HG02571 (cell line): ENCODE measurements around the gene TNFRSF1A.
"Not testable (repeated sequence)": the region's sequence is repeated elsewhere in the genome, so short reads cannot be mapped to it uniquely, and the experiment has no call there.

Experiments used
- ATAC-seq: cut with Tn5 transposase; IDR thresholded peaks from one replicate; pipeline ENCODE4 v1.9.1; 2021; ENCODE audit warnings: mild to moderate bottlenecking, moderate library complexity; ENCODE audit not compliant: unreplicated experiment

Gene TNFRSF1A

DNA sequence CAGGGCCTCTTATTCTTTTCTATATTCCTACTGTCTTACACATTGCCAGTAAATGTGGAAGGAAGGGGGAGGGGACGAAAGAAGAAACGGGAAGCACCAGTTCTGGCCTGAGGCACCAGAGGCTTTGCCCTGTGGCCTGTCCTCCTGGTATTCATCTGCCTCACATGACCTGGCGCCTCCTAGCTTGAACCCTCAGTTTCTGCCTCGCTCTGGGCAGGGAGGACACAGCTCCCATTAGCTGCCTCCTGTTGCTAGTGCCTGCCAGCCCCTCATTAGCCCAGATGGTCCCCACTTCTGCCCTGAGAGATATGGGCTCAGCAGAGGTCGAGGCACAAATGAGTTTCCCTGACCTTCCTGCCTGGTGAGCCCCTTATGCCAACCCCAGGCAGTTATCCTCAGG lies 34.3 kb downstream of the TNFRSF1A start:
- no peak for ATAC-seq

DNA sequence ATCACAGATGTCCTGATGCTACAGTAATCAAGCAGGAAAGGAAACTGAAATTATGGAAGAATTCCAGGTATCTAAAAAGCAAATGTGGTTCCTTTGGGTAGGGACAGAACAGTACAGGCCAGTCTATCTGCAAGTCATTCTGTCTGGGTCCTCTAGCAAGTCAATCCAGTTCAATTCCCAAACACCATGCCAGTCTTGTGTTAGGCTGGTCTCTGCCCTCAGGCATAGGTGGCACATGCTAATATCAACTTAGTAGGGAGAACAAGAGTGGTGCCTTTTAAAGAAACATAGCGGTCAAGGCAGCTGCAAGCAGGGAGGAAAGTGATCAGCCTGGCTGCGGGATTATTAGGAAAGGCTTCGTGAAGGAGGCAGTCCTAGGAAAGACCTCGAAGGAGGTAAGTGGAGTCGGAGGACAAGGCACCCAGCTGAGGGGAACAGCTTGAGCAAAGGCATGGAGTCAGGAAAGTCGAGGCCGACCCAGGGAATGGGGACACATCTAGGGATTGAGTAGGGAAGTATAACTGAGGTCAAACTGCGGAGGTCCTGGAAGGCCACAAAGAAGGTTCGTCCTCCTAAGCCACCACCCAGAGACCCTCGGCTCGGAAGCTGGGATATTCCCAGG lies 35.2 kb downstream of the TNFRSF1A start:
- ATAC-seq, result no peak

DNA sequence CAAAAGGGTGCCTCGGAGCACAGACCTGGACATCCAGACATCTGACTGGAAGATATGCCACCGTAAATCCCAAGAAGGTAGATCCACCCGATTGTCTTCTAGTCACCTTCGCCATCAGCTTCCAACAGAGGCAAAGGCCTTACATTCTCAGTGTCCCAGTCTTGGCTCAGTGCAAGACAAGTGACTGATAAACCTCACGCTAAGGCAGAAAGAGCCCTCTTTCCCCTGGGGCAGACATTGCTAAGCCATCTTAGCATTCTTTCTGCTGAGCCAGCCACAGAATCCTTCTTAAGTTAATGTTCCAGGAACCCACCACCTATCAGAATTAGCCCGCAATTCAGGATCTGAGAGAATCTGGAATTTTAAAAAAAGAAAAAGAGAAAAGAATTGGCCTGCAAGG lies 35.7 kb downstream of the TNFRSF1A start:
- ATAC-seq, result no peak

DNA sequence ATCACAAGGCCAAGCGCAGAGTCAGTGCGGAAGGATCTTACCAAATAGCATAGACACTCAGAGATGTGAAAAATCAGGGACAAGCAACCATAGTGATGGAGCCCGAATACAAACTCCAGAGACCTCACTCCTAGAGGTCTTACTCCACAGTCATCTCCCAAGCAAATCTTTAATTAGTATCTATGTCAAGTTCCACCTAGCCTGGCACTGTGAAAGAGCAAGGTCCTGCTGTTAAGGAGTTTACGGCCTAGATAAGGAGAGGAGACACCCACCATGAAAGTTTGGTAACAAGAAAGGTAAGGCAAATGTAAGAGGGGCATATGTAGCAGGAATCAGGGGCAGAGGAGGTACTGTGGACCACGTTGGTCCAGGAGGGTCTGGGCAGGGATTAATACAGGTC lies 38.8 kb downstream of the TNFRSF1A start:
- ATAC-seq, result no peak

DNA sequence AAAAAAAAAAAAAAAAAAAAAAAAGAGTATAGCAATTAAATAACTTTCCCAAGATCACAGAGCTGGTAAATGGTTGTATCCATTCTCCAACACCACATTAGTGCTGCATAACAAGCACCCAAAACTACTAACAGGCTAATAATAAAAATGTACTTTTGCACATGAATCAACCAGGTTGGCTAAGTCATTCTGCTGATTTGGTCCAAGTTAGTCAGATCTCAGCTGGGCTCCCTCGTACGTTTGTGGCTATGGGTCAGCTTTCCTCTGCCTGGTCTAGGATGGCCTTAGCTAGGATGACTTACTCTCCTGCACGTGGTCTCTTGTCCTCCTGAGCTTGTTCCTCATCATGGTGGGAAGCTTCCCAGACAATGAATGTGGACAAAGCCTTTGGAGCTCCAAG lies 39.3 kb downstream of the TNFRSF1A start:
- ATAC-seq, result no peak

DNA sequence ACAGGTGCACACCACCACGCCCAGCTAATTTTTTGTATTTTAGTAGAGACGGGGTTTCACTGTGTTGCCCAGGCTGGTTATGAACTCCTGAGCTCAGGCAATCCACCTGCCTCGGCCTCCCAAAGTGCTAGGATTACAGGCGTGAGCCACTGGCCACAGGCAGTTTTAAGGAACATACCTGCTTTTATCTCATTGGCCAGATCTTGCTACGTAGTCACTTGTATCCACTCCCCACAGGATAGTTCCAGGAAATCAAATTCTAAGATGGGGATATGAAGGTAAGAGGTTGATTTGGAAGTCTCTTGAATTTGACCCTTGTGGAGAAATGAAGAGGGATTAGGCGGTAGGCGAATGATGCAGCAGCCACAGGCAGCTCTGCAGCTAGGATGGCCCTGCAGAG lies 40.2 kb downstream of the TNFRSF1A start:
- ATAC-seq, result no peak

DNA sequence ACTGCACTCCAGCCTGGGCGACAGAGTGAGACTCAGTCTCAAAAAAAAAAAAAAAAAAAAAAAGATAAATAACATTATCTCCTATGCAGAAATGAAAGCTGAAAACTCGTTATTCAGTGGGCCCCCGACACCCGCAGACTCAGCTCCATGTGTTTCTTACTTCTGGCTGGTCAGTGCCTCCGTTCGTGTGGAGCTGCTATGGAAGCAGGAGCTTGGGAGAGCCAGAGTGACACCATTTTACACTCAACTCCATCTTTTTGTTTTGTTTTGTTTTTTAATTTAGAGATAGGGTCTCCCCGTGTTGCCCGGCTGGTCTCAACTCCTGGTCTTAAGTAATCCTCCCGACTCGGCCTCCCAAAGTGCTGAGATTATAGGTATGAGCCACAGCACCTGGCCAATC lies 44.7 kb downstream of the TNFRSF1A start:
- ATAC-seq, result no peak

DNA sequence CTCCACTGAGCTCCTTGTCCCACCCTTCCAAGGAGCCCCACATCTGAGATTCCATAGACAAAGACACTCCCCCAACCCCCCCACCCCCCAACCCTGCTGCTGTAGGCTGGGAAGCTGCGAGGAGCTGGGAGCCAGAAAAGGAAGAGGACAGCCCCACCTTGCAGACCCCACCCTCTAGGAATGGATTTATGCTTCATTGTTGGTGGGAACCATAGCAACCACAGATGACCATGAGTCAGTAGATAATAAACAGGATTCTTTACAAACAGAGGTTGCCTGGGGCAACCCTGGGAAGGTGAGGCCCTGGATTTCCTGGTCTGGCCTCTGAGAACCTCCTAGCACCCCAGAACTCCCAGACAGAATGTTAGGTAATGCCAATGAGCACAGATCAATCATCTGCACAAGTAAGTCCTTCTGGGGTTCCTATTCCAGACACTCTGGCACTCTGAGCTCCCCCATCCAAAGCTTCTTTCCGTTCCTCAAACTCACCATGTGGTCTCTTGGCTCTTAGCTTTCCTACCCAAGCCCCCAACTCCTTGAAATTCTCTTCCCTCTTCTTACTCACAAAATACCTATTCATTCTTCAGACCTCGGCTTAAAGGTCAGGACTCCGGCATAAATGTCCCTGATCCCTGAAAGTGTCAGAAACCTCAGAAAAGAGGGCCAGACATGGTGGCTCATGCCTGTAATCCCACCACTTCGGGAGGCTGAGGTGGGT lies 46.6 kb downstream of the TNFRSF1A start:
- no peak for ATAC-seq

DNA sequence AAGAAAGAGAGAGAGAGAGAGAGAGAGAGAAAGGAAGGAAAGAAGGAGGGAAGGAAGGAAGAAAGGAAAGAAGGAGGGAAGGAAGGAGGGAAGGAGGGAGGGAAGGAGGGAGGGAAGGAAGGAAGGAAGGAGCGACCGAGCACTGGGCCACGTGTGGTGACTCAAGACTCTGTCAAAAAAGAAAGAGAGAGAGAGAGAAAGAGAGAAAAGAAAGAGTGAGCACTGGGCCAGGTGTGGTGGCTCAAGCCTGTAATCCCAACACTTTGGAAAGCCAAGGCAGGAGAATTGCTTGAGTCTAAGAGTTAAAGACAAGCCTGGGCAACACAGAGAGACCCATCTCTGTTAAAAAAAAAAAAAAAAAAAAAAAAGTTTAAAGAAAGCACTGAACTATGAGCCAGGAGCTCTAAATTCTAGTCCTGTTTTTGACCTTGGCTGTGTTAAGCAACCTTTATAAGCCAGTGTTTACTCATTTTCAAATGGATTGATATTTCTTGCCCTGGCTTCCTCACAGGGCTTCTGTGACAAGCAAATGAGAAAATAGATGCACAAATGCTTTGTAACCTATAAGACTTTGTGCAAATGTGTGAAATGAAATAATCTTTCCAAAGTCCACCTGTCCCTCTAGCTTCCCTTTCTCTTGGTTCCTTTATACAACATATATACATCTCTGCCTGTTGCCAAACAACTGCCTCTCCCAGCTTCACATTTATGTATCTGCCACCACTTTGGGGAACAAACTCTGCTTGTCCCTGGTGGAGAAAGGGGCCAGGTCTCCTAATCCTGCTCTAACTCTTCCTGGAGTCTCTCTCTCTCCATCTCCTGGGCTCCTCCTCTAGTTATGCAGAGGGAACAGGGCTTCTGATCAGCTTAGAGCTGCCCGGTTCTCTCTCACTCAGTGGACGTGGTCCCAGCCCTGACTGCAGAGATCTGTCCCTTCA lies 47.5 kb downstream of the TNFRSF1A start:
- no peak for ATAC-seq

DNA sequence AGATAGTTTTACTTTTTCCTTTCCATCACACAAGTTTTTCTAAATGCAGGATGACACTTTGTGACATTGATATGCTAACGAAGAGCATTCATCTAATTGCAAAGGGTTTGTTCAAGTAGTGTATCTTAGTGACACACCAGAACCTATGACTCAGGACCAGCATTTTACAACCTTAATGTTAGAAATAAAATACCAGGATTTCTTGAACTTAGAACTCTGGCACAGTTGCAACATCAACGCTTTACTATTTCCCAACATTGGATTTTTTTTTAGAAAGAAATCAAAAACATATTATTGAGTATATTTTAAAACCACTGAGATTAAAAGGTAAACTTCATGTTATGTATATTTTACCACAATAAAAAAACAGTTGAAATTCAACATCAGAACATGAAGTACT lies 49.3 kb downstream of the TNFRSF1A start:
- ATAC-seq, result no peak

DNA sequence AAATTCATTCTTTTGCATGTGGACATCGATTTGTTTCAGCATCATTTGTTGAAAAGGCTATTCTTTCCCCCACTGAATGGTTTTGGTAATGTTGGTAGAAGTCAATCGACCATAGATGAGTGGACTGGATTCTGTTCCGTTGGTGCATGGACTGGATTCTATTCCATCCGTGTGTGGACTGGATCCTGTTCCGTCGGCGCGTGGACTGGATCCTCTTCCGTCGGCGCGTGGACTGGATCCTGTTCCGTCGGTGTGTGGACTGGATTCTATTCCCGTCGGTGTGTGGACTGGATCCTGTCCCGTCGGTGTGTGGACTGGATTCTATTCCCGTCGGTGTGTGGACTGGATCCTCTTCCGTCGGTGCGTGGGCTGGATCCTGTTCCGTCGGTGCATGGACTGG lies 52.0 kb downstream of the TNFRSF1A start:
- not testable (repeated sequence) for ATAC-seq

DNA sequence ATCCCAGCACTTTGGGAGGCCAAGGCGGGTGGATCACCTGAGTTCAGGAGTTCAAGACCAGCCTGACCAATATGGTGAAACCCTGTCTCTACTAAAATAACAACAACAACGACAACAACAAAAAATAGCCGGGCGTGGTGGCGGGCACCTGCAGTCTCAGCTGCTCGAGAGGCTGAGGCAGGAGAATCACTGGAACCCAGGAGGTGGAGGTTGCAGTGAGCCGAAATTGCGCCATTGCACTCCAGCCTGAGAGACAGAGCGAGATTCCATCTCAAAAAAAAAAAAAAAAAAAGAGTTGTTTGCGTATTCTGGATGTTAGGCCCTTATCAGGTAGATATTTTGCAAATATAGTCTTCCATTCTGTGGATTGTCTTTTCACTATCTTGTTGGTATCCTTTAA lies 52.8 kb downstream of the TNFRSF1A start:
- not testable (repeated sequence) for ATAC-seq

DNA sequence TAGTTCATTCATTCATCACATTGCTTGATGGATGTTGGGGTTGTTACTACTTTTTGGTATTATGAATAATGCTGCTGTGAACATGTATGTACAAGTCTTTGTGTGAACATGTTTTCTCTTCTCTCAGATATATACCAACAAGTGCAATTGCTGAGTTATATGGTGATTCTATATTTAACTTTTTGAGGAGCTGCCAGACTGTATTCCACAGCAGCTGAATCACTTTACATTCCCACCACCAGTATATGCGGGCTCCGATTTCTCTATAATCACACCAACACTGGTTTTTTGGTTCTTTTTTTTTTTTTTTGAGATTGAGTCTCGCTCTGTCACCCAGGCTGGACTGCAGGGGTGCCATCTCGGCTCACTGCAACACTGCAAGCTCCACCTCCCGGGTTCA lies 53.6 kb downstream of the TNFRSF1A start:
- ATAC-seq, result no peak

DNA sequence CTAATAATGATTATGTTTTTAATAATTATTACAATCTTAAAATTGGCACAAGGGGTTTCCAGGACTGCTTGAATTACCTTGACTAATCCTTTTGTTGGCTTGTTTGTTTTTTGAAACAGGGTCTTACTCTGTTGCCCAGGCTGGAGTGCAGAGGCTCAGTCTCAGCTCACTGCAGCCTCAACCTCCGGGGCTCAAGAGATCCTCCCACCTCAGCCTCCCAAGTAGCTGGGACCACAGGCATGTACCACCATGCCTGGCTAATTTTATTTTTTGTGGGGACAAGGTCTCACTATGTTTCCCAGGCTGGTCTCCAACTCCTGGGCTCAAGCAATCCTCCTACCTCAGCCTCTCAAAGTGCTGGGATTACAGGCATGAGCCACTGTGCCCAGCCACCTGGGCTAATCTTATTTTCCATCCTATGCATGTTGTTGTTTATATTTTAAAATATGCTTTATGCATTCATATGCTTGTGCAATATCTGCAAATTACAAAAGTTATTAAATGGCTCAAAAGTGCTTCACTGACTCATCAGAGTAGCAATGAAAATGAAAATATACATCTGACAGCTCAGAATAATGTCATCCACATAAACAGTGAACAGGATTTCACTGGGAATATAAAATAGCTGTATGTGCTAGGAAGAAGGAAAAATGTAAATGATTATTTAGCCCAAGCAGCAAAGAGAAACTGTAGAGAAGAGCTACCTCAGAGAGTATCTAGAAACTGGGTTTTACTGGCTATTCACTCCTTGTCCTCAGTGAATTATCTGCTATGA lies 56.2 kb downstream of the TNFRSF1A start:
- ATAC-seq, result no peak

DNA sequence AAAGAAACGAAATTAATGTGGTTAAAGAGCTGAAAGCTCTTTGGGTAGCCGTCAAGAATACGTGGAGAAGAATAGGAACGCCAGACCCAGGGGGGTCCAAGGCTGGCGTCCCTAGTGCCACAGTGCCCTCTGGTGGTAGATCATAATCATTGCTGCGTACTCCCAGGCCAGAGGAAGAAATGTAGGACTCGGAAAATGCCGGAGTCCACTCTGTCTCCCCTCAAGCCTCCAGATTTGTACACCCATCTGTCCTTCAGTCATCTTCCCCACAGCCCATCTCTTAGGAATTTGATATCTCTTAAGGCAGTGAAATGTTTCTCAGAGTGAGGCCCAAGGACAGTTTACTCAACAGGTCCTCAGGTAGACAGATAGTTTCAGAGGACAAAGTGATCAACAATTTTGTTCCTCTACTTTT lies 56.8 kb downstream of the TNFRSF1A start:
- no peak for ATAC-seq

DNA sequence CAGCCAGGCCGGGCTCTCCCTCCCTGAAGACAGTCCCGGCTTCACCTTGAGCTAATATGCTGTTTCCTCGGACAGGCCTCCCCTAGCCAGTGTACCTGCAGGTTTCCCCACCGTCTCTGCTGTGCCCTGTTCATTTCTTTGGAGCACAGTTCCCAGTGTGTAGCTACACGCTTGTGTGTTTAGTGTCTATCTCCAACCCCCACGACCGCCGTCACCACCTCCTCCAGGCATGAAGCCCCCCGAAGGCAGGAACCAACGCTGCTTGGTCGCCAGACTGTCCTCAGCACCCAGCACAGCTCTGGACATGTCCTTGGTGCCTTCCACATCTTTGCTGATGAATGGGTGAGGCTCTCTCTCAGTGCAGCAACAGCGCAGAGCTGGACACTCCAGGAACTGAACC lies 57.6 kb downstream of the TNFRSF1A start:
- no peak for ATAC-seq

DNA sequence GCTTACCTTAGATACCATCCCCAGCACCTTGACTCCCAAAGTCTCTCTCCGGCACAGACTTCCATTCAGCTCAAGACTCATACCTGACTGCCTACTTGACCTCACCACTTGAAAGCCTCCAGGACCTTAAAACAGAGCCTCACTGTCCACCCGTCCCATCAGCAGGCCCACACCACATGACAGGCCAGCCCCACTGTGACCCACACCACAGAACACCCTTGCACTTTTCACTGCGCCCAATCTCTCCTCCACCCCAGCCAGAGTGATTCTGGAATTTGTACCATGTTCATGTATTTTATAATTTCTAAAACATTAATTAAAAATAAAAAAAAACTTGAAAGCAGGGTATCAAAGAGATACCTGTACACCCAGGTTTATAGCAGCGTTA lies 59.4 kb downstream of the TNFRSF1A start:
- no peak for ATAC-seq

DNA sequence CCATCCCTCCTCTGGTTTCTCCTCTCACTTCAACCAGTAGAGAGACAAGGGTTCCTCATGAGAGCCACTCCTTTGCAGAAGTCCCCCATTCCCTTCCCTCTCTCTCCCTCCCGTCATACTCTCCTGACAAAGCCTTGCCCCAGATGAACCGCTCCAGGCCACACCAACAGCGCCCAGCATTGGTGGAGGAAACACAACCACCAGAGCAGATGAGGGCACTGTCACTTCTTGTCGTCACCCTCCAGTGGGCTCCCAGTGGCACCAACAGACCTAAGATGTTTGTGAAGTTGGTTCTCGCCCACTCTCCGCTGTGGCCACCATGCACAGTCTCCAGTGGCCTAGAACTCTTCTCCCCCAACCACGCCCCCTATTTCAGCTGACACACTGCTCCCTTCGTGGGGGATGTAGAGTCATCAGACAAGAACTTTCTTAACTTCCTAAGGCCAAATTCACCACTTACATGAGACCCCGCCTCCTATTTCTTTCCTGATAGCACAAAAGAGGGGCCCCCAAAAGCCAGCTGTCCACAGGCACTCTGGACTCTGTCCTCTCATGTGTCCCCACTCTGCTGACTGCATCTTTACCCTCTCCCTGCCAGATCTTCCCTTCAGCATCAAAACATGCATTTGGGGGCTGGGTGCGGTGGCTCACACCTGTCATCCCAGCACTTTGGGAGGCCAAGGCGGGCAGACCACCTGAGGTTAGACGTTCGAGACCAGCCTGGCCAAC lies 60.6 kb downstream of the TNFRSF1A start:
- no peak for ATAC-seq

DNA sequence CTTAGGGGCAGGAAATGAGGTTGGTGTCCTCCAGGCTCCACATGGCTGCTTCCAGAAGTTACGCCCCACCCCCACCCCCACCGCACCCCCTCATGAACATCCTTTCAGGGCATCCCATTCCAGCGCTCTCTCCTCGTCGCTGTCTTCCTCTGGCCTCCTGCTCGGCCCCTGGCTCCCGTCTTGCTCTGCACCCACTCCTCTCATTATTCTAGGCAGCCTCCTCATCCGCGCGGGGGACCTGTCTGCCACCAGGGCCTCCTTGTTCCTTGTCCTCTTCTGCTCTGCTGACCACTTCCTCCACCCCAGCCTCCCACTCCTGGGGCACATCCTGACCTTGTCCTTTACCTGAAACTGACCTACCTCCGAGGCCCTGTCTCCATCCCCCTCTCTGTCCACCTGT lies 61.2 kb downstream of the TNFRSF1A start:
- ATAC-seq, result no peak

DNA sequence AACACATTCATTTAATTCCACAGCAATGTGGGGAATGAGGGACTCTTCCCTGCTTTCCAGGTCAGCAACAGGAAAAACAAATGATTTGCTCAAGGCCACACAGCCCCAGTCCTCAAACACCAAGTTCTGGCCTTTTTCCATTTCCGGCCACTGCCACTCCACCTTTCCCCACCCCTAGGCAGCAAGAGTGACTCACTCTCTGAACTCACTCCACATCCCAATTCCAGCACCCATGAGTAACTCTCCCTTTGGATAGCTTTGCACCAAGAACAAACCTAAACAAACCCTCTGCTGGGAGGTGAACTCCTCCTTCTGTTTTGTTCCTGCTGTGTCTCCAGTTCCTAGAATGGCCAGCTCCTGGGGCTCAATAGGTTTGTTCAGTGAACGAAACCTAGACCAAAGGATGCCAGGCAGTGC lies 61.8 kb downstream of the TNFRSF1A start:
- no peak for ATAC-seq
